Parathyroid adenoma (tissue), 2 donors: ENCODE results near the gene AKAP8L.

ENCODE experiments used
- H2AFZ ChIP-seq: fragments of 300-600 bp; sonication (generic); one replicate; pipeline ENCODE4 v1.7.0; 2017; ENCODE audit warnings: antibody characterized with exemption, mild to moderate bottlenecking
- H3K27ac ChIP-seq: fragments of 300-600 bp; sonication (generic); one replicate; pipeline ENCODE4 v1.7.0; 2017
- H3K27me3 ChIP-seq: fragments of 300-600 bp; sonication (generic); one replicate; pipeline ENCODE4 v1.7.0; 2017; ENCODE audit warnings: low read length; ENCODE audit not compliant: control insufficient read depth, insufficient read depth
- H3K36me3 ChIP-seq: fragments of 300-600 bp; sonication (generic); one replicate; pipeline ENCODE4 v1.7.0; 2017; ENCODE audit warnings: low read length; ENCODE audit not compliant: control insufficient read depth, insufficient read depth
- H3K4me1 ChIP-seq: fragments of 300-600 bp; sonication (generic); one replicate; pipeline ENCODE4 v1.7.0; 2017; ENCODE audit warnings: control low read depth
- H3K4me2 ChIP-seq: fragments of 300-600 bp; sonication (generic); one replicate; pipeline ENCODE4 v1.7.0; 2017; ENCODE audit warnings: low read length
- H3K4me3 ChIP-seq: fragments of 300-600 bp; sonication (generic); one replicate; pipeline ENCODE4 v1.7.0; 2017; ENCODE audit warnings: low read depth, low read length
- H3K79me2 ChIP-seq: fragments of 300-600 bp; sonication (generic); one replicate; pipeline ENCODE4 v1.7.0; 2017; ENCODE audit warnings: control low read depth
- H3K9ac ChIP-seq: fragments of 300-600 bp; sonication (generic); one replicate; pipeline ENCODE4 v1.7.0; 2017; ENCODE audit warnings: mild to moderate bottlenecking
- H3K9me3 ChIP-seq: fragments of 300-600 bp; sonication (generic); one replicate; pipeline ENCODE4 v1.7.0; 2017; ENCODE audit warnings: low read length; ENCODE audit not compliant: control insufficient read depth
- TF ChIP-seq, protein P1 (sequence below): fragments of 300-600 bp; sonication (generic); IDR thresholded peaks from one replicate; pipeline ENCODE4 v1.7.0; 2017; ENCODE audit warnings: antibody characterized with exemption, mild to moderate bottlenecking
- donor health status: primary hyperparathyroidism.

The AKAP8L gene

DNA sequence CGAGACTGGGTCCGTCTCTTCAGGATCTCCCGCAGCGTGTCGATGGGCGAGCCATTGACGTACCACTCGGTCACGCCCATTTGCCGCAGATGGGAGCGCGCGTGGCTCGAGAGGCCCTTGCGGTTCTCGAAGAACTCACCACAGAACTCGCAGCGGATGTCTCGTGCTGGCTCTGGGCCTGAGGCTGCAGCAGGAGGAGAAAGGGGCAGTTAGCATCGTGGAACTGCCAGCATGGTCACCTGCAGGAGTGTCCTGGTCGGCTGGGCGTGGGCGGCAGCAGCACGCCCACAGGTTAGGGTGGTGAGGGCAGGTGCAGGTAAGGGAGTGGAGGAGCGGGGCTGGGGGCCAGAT, 8.5 kb upstream of the AKAP8L start:
- Histone ChIP-seq H3K27ac (no peak overlapping the region), H3K36me3 (no peaks in the 10 kb centered on the region), H2AFZ (no peak overlapping the region), H3K4me3 (no peak overlapping the region), H3K4me2 (no peak overlapping the region), H3K79me2 (peaks cover 15% of the 10 kb centered on the region), H3K9ac (no peak overlapping the region), H3K27me3 (no peaks in the 10 kb centered on the region), H3K4me1 (peaks cover 9% of the 10 kb centered on the region), H3K9me3 (no peaks in the 10 kb centered on the region)
- TF ChIP-seq, protein P1, sequence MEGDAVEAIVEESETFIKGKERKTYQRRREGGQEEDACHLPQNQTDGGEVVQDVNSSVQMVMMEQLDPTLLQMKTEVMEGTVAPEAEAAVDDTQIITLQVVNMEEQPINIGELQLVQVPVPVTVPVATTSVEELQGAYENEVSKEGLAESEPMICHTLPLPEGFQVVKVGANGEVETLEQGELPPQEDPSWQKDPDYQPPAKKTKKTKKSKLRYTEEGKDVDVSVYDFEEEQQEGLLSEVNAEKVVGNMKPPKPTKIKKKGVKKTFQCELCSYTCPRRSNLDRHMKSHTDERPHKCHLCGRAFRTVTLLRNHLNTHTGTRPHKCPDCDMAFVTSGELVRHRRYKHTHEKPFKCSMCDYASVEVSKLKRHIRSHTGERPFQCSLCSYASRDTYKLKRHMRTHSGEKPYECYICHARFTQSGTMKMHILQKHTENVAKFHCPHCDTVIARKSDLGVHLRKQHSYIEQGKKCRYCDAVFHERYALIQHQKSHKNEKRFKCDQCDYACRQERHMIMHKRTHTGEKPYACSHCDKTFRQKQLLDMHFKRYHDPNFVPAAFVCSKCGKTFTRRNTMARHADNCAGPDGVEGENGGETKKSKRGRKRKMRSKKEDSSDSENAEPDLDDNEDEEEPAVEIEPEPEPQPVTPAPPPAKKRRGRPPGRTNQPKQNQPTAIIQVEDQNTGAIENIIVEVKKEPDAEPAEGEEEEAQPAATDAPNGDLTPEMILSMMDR, result no peak

DNA sequence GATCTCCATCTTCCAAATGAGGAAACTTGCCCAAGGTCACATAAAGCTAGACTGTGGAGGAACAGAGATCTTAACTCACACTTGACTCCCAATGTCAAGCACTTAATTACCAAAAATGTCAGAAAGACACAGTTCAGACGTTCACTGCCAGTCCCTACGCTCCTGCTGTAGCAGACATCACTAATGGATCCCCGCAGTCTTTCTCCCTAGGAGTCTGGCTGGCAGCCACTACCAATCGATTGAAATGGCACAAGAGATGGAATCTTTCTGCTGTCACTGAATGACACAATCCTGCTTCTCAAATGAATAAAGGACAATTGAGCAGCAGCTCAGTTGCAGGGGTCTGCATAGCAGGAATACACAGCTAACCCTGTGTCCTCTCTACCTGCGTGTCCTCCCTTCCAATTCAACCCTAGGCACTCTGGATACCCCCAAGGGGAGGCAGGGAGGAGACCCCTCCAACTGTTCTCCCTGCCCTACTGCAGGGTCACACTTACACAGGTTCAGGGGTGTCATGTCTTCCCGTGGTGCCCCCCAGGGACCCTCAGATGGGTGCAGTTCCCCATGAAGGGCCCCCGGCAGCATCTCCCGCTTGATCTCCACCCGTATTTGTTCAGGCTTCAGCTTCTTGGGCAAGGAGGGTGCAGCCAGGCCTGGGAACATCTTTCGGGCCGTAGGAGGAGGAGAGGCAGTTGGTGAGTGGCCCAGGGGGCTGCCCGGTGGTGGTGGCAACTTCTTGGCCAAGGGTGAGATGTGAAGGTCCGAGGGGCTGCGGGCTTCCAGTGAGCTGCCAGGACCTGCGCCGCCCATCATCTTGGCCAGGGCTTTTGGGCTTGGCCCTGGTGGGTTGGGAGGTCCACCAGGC, 7.9 kb upstream of the AKAP8L start:
- Histone ChIP-seq H3K36me3 (no peaks in the 10 kb centered on the region), H3K9ac (no peak overlapping the region)
- TF ChIP-seq, protein P1, result no peak

DNA sequence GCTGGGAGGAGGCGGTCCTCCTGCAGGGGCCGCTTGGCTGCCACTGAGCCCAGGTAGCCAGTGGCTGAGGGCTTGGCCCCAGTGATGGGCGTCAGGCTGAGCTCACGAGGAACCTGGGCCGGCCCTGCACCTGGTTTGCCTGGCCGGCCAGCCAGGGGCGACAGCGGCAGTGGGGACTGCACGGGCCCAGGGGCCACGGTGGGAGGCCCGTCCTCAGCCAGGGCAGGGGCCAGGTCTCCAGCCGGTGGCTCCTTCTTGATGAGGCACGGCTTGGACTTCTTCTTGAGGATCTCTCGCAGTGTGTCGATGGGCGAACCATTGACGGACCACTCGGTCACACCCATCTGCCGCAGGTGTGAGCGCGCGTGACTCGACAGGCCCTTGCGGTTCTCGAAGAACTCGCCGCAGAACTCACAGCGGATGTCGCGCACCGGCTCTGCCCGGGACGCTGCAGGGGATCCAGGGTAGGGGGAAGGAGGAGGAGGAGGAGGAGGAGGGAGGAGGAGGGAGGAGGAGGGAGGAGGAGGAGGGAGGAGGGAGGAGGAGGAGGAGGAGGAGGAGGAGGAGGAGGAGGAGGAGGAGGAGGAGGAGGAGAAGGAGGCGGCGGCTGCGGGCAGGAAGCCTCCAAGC, 6.6 kb upstream of the AKAP8L start:
- Histone ChIP-seq H3K36me3 (no peaks in the 10 kb centered on the region), H2AFZ (no peak overlapping the region), H3K27me3 (no peaks in the 10 kb centered on the region), H3K79me2 (no peaks in the 10 kb centered on the region), H3K4me2 (no peak overlapping the region), H3K9me3 (no peaks in the 10 kb centered on the region), H3K4me3 (no peak overlapping the region), H3K9ac (no peak overlapping the region), H3K27ac (no peak overlapping the region), H3K4me1 (no peaks in the 10 kb centered on the region)
- TF ChIP-seq, protein P1, result no peak

More for the DNA sequence above, 7.9 kb upstream of the AKAP8L start:
- Histone ChIP-seq H3K4me1 (peaks cover 9% of the 10 kb centered on the region), H3K27ac (no peak overlapping the region), H3K27me3 (no peaks in the 10 kb centered on the region), H3K79me2 (peaks cover 11% of the 10 kb centered on the region), H3K4me3 (no peak overlapping the region), H3K9me3 (no peaks in the 10 kb centered on the region), H2AFZ (no peak overlapping the region), H3K4me2 (no peak overlapping the region)

DNA sequence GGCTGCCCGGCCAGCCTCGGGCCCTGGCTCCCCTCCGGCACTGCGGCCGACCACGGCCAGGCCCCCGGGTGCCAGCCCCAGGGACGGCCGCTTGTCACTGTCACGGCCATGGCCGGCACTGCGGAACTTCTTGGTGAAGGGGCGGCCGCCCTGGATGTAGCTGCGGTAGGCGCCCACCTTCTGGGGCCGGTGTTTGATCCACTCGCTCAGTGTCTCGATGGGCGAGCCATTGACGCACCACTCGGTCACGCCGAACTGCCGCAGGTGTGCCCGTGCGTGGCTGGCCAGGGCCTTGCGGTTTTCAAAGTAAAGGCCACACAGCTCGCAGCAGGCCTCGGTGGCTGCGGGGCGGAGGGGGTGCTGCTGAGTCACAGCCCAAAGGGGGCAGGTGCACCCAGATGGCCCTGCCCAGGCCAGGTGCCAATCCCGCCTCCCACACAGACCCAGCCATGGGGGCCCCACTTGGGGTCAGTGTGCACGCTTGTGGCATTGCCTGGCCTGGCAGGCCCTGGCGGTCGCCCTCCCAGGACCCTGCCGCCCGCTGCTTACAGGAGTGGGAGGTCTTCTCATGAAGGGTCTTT, 6.0 kb upstream of the AKAP8L start:
- Histone ChIP-seq H3K4me3 (no peak overlapping the region), H3K4me2 (no peak overlapping the region), H3K9me3 (no peaks in the 10 kb centered on the region), H3K4me1 (no peaks in the 10 kb centered on the region), H3K36me3 (no peaks in the 10 kb centered on the region), H3K79me2 (no peaks in the 10 kb centered on the region), H3K27ac (no peak overlapping the region), H3K9ac (no peak overlapping the region), H3K27me3 (no peaks in the 10 kb centered on the region), H2AFZ (no peak overlapping the region)
- TF ChIP-seq, protein P1, result no peak
